ENCODE results near the gene MORF4L2.

- TF ChIP-seq EP300 (IDR thresholded peaks at IDR 0.05) (no peak), POLR2A (IDR thresholded peaks at IDR 0.05) (no peak), CTCF (IDR thresholded peaks at IDR 0.05) (no peak)
Measured at GRCh38 chrX:103691059-103691458, 4.6 kb upstream of the MORF4L2 start.
